ENCODE data around the gene SAMD11.

GRCh38 chr1:939511-940106 is 15.9 kb downstream of the SAMD11 start:
- TF ChIP-seq ZNF772 (CRISPR knock-in tag; IDR thresholded peaks at IDR 0.05) (no peak), TCF12 (IDR thresholded peaks at IDR 0.05) (no peak), TCF12 (CRISPR knock-in tag; IDR thresholded peaks at IDR 0.05) (no peak), CHCHD3 (CRISPR knock-in tag; IDR thresholded peaks at IDR 0.05) (no peak), EZH2 (conservative IDR thresholded peaks at IDR 0.05; ENCODE audit: low read depth, low read length) (no peak), SMARCC2 (IDR thresholded peaks at IDR 0.05) (no peak), FOSL1 (CRISPR knock-in tag; IDR thresholded peaks at IDR 0.05; ENCODE audit: borderline replicate concordance) (no peak), CTCF (CRISPR knock-in tag; IDR thresholded peaks at IDR 0.05) (no peak), ZNF687 (CRISPR knock-in tag; IDR thresholded peaks at IDR 0.05) (0 out of 2 replicates have a peak, but pooled peaks have one; percentile 4), ZNF225 (CRISPR knock-in tag; IDR thresholded peaks at IDR 0.05) (no peak), MTF1 (CRISPR knock-in tag; IDR thresholded peaks at IDR 0.05) (no peak), MED13 (CRISPR knock-in tag; IDR thresholded peaks at IDR 0.05) (no peak)

Data from HepG2 (cell line).